NCI-H187 (cell line): Measurements from ENCODE around the gene SMAD2.
"Not testable (repeated sequence)": the region's sequence is repeated elsewhere in the genome, so short reads cannot be mapped to it uniquely, and the experiment has no call there.

ENCODE experiments used
- DNase-seq, 2 experiments: peaks; one replicate each; lab custom pipeline; 2025; lab: John Stamatoyannopoulos, UW

SMAD2 gene

GRCh38 chr18:47930199-47930930 is at the start of gene SMAD2:
SMAD2 (minus strand) TSS chr18:47930659; CDS start chr18:47896756, 33,903 bp downstream.
- peak; percentile 51 to 78 for DNase-seq

- DNase-seq, result no peak
Observed at GRCh38 chr18:47979611-47980200, 49.2 kb upstream of the SMAD2 start.

GRCh38 chr18:47978603-47979002 is 48.1 kb upstream of the SMAD2 start:
- DNase-seq, result no peak

- DNase-seq, result no peak
Observed at GRCh38 chr18:47978141-47978540, 47.7 kb upstream of the SMAD2 start.

GRCh38 chr18:47975701-47976100 is 45.2 kb upstream of the SMAD2 start:
- no peak for DNase-seq

GRCh38 chr18:47975105-47975504 is 44.6 kb upstream of the SMAD2 start:
- DNase-seq, result no peak

GRCh38 chr18:47970664-47971531 is 40.4 kb upstream of the SMAD2 start:
- no peak for DNase-seq

- DNase-seq, result no peak
Observed at GRCh38 chr18:47969816-47970215, 39.4 kb upstream of the SMAD2 start.

- DNase-seq, result no peak
Observed at GRCh38 chr18:47968721-47969120, 38.3 kb upstream of the SMAD2 start.

GRCh38 chr18:47968006-47968676 is 37.7 kb upstream of the SMAD2 start:
- DNase-seq, result no peak

- peak; percentile 59 to 66 for DNase-seq
Observed at GRCh38 chr18:47964053-47964452, 33.6 kb upstream of the SMAD2 start.

GRCh38 chr18:47961003-47961402 is 30.5 kb upstream of the SMAD2 start:
- DNase-seq, result not testable (repeated sequence)

- DNase-seq, result no peak
Observed at GRCh38 chr18:47953471-47953931, 23.0 kb upstream of the SMAD2 start.

- DNase-seq, result no peak
Observed at GRCh38 chr18:47950511-47950910, 20.1 kb upstream of the SMAD2 start.

GRCh38 chr18:47949202-47949601 is 18.7 kb upstream of the SMAD2 start:
- DNase-seq, result no peak

GRCh38 chr18:47946889-47947288 is 16.4 kb upstream of the SMAD2 start:
- DNase-seq, result no peak

- DNase-seq, result no peak
Observed at GRCh38 chr18:47944972-47945852, 14.8 kb upstream of the SMAD2 start.

GRCh38 chr18:47936952-47937351 is 6.5 kb upstream of the SMAD2 start:
- no peak for DNase-seq

GRCh38 chr18:47935321-47936055 is 5.0 kb upstream of the SMAD2 start:
- no peak for DNase-seq

GRCh38 chr18:47932603-47933002 is 2.1 kb upstream of the SMAD2 start:
- no peak for DNase-seq
